GM23338 (cell line): ENCODE results near the gene CAPZB. TPM values are rescaled to one million over a fixed set of nuclear protein-coding genes. Genes with fewer than 3 reads are reported as not detected.

Experiments
- ATAC-seq: fragments of 200-7000 bp; cut with Tn5 transposase; 3 replicates; pipeline ENCODE4 v1.9.1; 2020
- DNase-seq: peaks from one replicate; pipeline ENCODE4 v3.0.0-alpha.2; 2015; ENCODE audit warnings: low spot score
- H2AFZ ChIP-seq: fragments of 200-600 bp; sonication (generic); 2 replicates; pipeline ENCODE4 v1.8.0; 2016; ENCODE audit warnings: antibody characterized with exemption, mild to moderate bottlenecking, moderate library complexity
- H3F3A ChIP-seq: fragments of 200-600 bp; sonication (generic); replicated peaks from 2 replicates; pipeline ENCODE4 v1.8.0; 2017; ENCODE audit warnings: antibody characterized with exemption, mixed run types, low read depth
- H3K27ac ChIP-seq: fragments of 200-600 bp; sonication (generic); 2 replicates; pipeline ENCODE4 v1.6.1; 2016; ENCODE audit warnings: low read depth
- H3K27me3 ChIP-seq: fragments of 200-600 bp; sonication (generic); 2 replicates; pipeline ENCODE4 v1.8.0; 2016; ENCODE audit warnings: mild to moderate bottlenecking, mixed run types, moderate library complexity; ENCODE audit not compliant: insufficient read depth
- H3K36me3 ChIP-seq: fragments of 200-600 bp; sonication (generic); 2 replicates; pipeline ENCODE4 v1.8.0; 2016; ENCODE audit warnings: mild to moderate bottlenecking; ENCODE audit not compliant: insufficient read depth
- H3K4me1 ChIP-seq: fragments of 200-600 bp; sonication (generic); 2 replicates; pipeline ENCODE4 v1.8.0; 2016; ENCODE audit warnings: mild to moderate bottlenecking, moderate library complexity; ENCODE audit not compliant: insufficient read depth
- H3K4me2 ChIP-seq: fragments of 200-600 bp; sonication (generic); 2 replicates; pipeline ENCODE4 v1.7.1; 2017; ENCODE audit warnings: mixed run types
- H3K4me3 ChIP-seq: fragments of 200-600 bp; sonication (generic); 2 replicates; pipeline ENCODE4 v1.6.1; 2016; ENCODE audit warnings: mixed run types
- H3K79me2 ChIP-seq: fragments of 200-600 bp; sonication (generic); replicated peaks from 2 replicates; pipeline ENCODE4 v1.8.0; 2017; ENCODE audit warnings: mild to moderate bottlenecking; ENCODE audit not compliant: insufficient read depth
- H3K9me2 ChIP-seq: fragments of 200-600 bp; sonication (generic); 2 replicates; pipeline ENCODE4 v1.8.0; 2017; ENCODE audit not compliant: insufficient read depth
- H4K20me1 ChIP-seq: fragments of 200-600 bp; sonication (generic); replicated peaks from 2 replicates; pipeline ENCODE4 v1.8.0; 2017; ENCODE audit warnings: mild to moderate bottlenecking; ENCODE audit not compliant: insufficient read depth
- H3K27ac Mint-ChIP-seq: 2 replicates; pipeline ENCODE4 v1.8.0; 2020; ENCODE audit warnings: inconsistent platforms, mild to moderate bottlenecking, moderate library complexity, mixed read lengths
- H3K27me3 Mint-ChIP-seq: 3 replicates; pipeline ENCODE4 v1.8.0; 2022; ENCODE audit warnings: low read depth, mild to moderate bottlenecking, moderate library complexity, mixed read lengths, inconsistent platforms; ENCODE audit not compliant: insufficient read depth, poor library complexity
- H3K36me3 Mint-ChIP-seq: 3 replicates; pipeline ENCODE4 v1.8.0; 2021; ENCODE audit warnings: low read depth, mild to moderate bottlenecking, inconsistent platforms, moderate library complexity, mixed read lengths
- H3K4me1 Mint-ChIP-seq: 3 replicates; pipeline ENCODE4 v1.8.0; 2020; ENCODE audit warnings: mild to moderate bottlenecking, inconsistent platforms, mixed read lengths
- H3K4me3 Mint-ChIP-seq: 3 replicates; pipeline ENCODE4 v1.8.0; 2021; ENCODE audit warnings: moderate library complexity, mild to moderate bottlenecking, inconsistent platforms, mixed read lengths
- H3K9me3 Mint-ChIP-seq: 3 replicates; pipeline ENCODE4 v1.8.0; 2020; ENCODE audit warnings: moderate library complexity, mild to moderate bottlenecking, inconsistent platforms, mixed read lengths
- CREB1 ChIP-seq: fragments of 250-450 bp; sonication (Bioruptor Pico); IDR thresholded peaks from 2 replicates; pipeline ENCODE4 v1.5.0; 2020; ENCODE audit warnings: low read depth, mild to moderate bottlenecking, moderate library complexity
- EZH2 ChIP-seq: fragments of 200-600 bp; sonication (generic); IDR thresholded peaks from one replicate; pipeline ENCODE4 v1.8.0; 2017; ENCODE audit warnings: antibody characterized with exemption, mild to moderate bottlenecking, low read depth; ENCODE audit not compliant: unreplicated experiment
- EZH2phosphoT487 ChIP-seq: fragments of 200-600 bp; sonication (generic); IDR thresholded peaks from one replicate; pipeline ENCODE4 v1.8.1; 2018; ENCODE audit warnings: antibody characterized with exemption; ENCODE audit not compliant: unreplicated experiment
- JUNB ChIP-seq: IDR thresholded peaks from one replicate; pipeline ENCODE4 v1.6.1; 2016; ENCODE audit warnings: antibody characterized with exemption; ENCODE audit not compliant: unreplicated experiment
- NANOG ChIP-seq: IDR thresholded peaks from 2 replicates; pipeline ENCODE4 v1.6.1; 2016; ENCODE audit warnings: antibody characterized with exemption, borderline replicate concordance
- POLR2AphosphoS5 ChIP-seq: IDR thresholded peaks from 2 replicates; pipeline ENCODE4 v1.6.1; 2016; ENCODE audit warnings: antibody characterized with exemption, low read depth
- STAT1 ChIP-seq: IDR thresholded peaks from one replicate; pipeline ENCODE4 v1.6.1; 2016; ENCODE audit warnings: antibody characterized with exemption; ENCODE audit not compliant: unreplicated experiment
- ZNF114 ChIP-seq: fragments of 250-450 bp; sonication (Bioruptor Pico); IDR thresholded peaks from 2 replicates; pipeline ENCODE4 v1.5.0; 2020; ENCODE audit warnings: mild to moderate bottlenecking, moderate library complexity
- ZNF331 ChIP-seq: fragments of 250-450 bp; sonication (Bioruptor Pico); IDR thresholded peaks from 2 replicates; pipeline ENCODE4 v1.5.0; 2020; ENCODE audit warnings: low read depth, mild to moderate bottlenecking, moderate library complexity
- ZNF462 ChIP-seq: fragments of 250-450 bp; sonication (Bioruptor Pico); IDR thresholded peaks from 2 replicates; pipeline ENCODE4 v1.5.0; 2020; ENCODE audit warnings: mild to moderate bottlenecking, moderate library complexity
- polyA plus RNA-seq: library from polyadenylated mRNA; unstranded; fragments of >200 nt; fragmentation: Nextera tagmentation; extraction: Ambion mirVana; gene quantifications from 2 replicates; pipeline ENCODE4 v1.2.1, GENCODE V29; 2016
- total RNA-seq: library from RNA; depleted of rRNA; stranded (reverse); fragments of >200 nt; shearing (Covaris generic); gene quantifications from 2 replicates; pipeline ENCODE4 v1.2.3, GENCODE V29; 2014
- TF ChIP-seq, protein P1 (sequence below): IDR thresholded peaks from 2 replicates; pipeline ENCODE4 v1.6.1; 2016; ENCODE audit warnings: antibody characterized with exemption
- TF ChIP-seq, protein P2 (sequence below): IDR thresholded peaks from one replicate; pipeline ENCODE4 v1.6.1; 2018; ENCODE audit warnings: antibody characterized with exemption; ENCODE audit not compliant: unreplicated experiment

The CAPZB gene
- total and polyA plus RNA-seq, 2 experiments from 2014 or later, result 195 to 348 TPM

DNA sequence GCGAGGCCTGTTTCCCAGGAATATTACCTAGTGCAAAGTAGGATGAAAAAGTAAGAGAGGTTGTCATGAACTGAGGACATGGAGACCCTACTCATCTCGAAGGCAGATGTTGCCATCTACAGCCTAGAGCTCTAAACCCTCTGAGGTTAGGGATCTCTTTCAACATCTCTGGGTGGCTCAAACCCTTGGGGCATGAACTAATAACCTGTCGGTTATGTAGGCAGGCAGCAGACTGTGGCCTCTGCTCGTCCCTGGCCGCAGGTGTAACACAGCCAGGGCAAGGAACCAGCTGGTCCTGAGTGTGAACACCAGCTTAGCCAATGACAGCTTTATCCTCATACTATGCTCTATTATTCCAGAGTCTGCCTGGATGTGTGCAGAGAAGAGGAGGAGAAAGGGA is 13.2 kb downstream of the CAPZB start:
- Histone ChIP-seq H3K4me1 (peaks cover 39% of the 10 kb centered on the region), H3K27ac (no peak overlapping the region), H3F3A (peaks cover 3% of the 10 kb centered on the region; the same call in 1 of the 2 replicates), H3K36me3 (no peaks in the 10 kb centered on the region), H3K4me2 (no peak overlapping the region), H3K79me2 (peaks cover 100% of the 10 kb centered on the region), H3K27me3 (no peaks in the 10 kb centered on the region), H4K20me1 (peaks cover 92% of the 10 kb centered on the region), H3K9me2 (no peaks in the 10 kb centered on the region), H3K4me3 (no peak overlapping the region), H2AFZ (no peak overlapping the region)
- peaks cover 74% of the 10 kb centered on the region for H3K4me1 Mint-ChIP-seq
- TF ChIP-seq JUNB (no peak), EZH2 (no peak), POLR2AphosphoS5 (no peak), CREB1 (CRISPR knock-in tag) (no peak), ZNF114 (CRISPR knock-in tag) (no peak), STAT1 (no peak), ZNF331 (CRISPR knock-in tag) (no peak), ZNF462 (no peak), NANOG (no peak), EZH2phosphoT487 (no peak)
- TF ChIP-seq, protein P1, sequence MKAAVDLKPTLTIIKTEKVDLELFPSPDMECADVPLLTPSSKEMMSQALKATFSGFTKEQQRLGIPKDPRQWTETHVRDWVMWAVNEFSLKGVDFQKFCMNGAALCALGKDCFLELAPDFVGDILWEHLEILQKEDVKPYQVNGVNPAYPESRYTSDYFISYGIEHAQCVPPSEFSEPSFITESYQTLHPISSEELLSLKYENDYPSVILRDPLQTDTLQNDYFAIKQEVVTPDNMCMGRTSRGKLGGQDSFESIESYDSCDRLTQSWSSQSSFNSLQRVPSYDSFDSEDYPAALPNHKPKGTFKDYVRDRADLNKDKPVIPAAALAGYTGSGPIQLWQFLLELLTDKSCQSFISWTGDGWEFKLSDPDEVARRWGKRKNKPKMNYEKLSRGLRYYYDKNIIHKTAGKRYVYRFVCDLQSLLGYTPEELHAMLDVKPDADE, result no peak
- TF ChIP-seq, protein P2, sequence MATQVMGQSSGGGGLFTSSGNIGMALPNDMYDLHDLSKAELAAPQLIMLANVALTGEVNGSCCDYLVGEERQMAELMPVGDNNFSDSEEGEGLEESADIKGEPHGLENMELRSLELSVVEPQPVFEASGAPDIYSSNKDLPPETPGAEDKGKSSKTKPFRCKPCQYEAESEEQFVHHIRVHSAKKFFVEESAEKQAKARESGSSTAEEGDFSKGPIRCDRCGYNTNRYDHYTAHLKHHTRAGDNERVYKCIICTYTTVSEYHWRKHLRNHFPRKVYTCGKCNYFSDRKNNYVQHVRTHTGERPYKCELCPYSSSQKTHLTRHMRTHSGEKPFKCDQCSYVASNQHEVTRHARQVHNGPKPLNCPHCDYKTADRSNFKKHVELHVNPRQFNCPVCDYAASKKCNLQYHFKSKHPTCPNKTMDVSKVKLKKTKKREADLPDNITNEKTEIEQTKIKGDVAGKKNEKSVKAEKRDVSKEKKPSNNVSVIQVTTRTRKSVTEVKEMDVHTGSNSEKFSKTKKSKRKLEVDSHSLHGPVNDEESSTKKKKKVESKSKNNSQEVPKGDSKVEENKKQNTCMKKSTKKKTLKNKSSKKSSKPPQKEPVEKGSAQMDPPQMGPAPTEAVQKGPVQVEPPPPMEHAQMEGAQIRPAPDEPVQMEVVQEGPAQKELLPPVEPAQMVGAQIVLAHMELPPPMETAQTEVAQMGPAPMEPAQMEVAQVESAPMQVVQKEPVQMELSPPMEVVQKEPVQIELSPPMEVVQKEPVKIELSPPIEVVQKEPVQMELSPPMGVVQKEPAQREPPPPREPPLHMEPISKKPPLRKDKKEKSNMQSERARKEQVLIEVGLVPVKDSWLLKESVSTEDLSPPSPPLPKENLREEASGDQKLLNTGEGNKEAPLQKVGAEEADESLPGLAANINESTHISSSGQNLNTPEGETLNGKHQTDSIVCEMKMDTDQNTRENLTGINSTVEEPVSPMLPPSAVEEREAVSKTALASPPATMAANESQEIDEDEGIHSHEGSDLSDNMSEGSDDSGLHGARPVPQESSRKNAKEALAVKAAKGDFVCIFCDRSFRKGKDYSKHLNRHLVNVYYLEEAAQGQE, result no peak
- peak overlapping the region; percentile 37; the same call in 1 of the 2 replicates for H3K27ac Mint-ChIP-seq
- ATAC-seq, result no peak
- no peak overlapping the region for H3K4me3 Mint-ChIP-seq
- H3K36me3 Mint-ChIP-seq, result peaks cover 33% of the 10 kb centered on the region
- H3K27me3 Mint-ChIP-seq, result peaks cover 2% of the 10 kb centered on the region
- H3K9me3 Mint-ChIP-seq, result no peaks in the 10 kb centered on the region; the same call in 2 of the 3 replicates
- no peak for DNase-seq
